PFSK-1 (cell line): ENCODE results near the gene QPRT.

ENCODE experiments used
- FOXP2 ChIP-seq: optimal IDR thresholded peaks from 2 replicates; pipeline ENCODE3; 2011; ENCODE audit warnings: borderline replicate concordance, control low read depth, inconsistent platforms; ENCODE audit not compliant: insufficient read depth; ENCODE audit errors: extremely low read length, extremely low read depth
- POLR2AphosphoS5 ChIP-seq: IDR thresholded peaks from 2 replicates; pipeline ENCODE4 v1.6.1; 2012; ENCODE audit warnings: low read depth, mild to moderate bottlenecking, control low read depth, low read length, moderate library complexity
- REST ChIP-seq, 2 experiments: IDR thresholded peaks; 2 replicates each; pipeline versions ENCODE4 v1.6.1 to v1.8.0; 2011 to 2012; ENCODE audit warnings: low read depth in 2 of 2, low read length in 2 of 2, control low read depth in 1 of 2, inconsistent platforms in 1 of 2, mild to moderate bottlenecking in 1 of 2, moderate library complexity in 1 of 2; ENCODE audit not compliant: insufficient read depth in 1 of 2
- SIN3A ChIP-seq: IDR thresholded peaks from 2 replicates; pipeline ENCODE4 v1.6.1; 2012; ENCODE audit warnings: mild to moderate bottlenecking, low read length, moderate library complexity, borderline replicate concordance; ENCODE audit not compliant: insufficient read depth
- TAF1 ChIP-seq: IDR thresholded peaks from 2 replicates; pipeline ENCODE4 v1.6.1; 2012; ENCODE audit warnings: low read length, control low read depth, borderline replicate concordance; ENCODE audit not compliant: insufficient read depth

- no peak for TF ChIP-seq SIN3A
- TF ChIP-seq TAF1, result no peak
- no peak for TF ChIP-seq POLR2AphosphoS5
- TF ChIP-seq REST (IDR thresholded peaks at IDR 0.05; ENCODE audit: insufficient read depth in 1 of 2, low read depth in 2 of 2, low read length in 2 of 2), result no peak
- no peak for TF ChIP-seq FOXP2
These were observed 48.5 kb downstream of the QPRT start for GRCh38 chr16:29727452-29727851.
